Activated T-cell treated with anti-CD3 and anti-CD28 coated beads for 1 hour (primary cell): ENCODE data around the gene DNAJC8.

ENCODE experiments used
- DNase-seq: peaks from one replicate; pipeline ENCODE4 v3.0.0-alpha.2; 2020; ENCODE audit warnings: low read depth

DNAJC8 gene

DNA sequence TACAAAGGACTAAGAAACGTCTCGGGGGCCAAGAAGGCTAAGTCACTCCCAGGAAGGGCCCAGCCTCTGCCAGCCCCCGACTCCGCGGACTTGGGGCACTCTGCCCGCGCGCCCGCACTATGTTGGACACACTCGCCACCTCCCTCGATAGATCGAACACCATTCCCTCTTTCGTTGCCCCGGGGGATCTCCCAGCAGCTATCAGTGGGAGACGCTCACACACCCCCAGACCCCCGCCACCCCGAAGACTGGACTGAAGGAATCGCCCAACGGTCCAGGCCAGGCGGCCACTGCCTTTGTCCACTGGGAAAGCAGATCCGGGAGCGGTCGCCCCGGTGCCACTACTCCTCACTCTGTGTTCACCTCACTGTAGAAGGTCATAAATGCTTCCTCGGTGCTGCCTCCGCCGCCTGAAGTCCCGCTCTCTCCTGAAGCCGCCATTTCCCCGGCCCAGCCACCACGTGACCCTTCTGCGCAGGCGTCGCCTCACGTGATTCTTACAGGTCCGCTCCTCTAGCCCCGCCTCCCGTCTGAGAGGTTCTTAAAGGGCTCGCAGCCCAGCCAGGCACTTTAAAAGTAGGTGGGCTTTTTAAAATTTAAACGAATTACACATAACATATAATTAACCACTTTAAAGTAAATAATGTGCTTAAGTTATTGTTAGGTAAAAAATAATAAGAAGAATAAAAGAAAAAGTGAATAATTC is at the start of gene DNAJC8:
Gene DNAJC8, minus strand, starts transcription at position 472 of the 706 bp plus-strand sequence. Its CDS starts 31 bp downstream, at position 441.
- DNase-seq, result peak; percentile 96

- no peak for DNase-seq
Observed at GRCh38 chr1:28281608-28282425, 49.0 kb upstream of the DNAJC8 start.

GRCh38 chr1:28280977-28281381 is 48.1 kb upstream of the DNAJC8 start:
- no peak for DNase-seq

- DNase-seq, result no peak
Observed at GRCh38 chr1:28280501-28280900, 47.7 kb upstream of the DNAJC8 start.

GRCh38 chr1:28279721-28280120 is 46.9 kb upstream of the DNAJC8 start:
- no peak for DNase-seq

GRCh38 chr1:28278763-28279162 is 45.9 kb upstream of the DNAJC8 start:
- DNase-seq, result no peak

GRCh38 chr1:28273216-28273860 is 40.5 kb upstream of the DNAJC8 start:
- no peak for DNase-seq

GRCh38 chr1:28272215-28272852 is 39.5 kb upstream of the DNAJC8 start:
- DNase-seq, result no peak

GRCh38 chr1:28269529-28269928 is 36.7 kb upstream of the DNAJC8 start:
- no peak for DNase-seq

DNA sequence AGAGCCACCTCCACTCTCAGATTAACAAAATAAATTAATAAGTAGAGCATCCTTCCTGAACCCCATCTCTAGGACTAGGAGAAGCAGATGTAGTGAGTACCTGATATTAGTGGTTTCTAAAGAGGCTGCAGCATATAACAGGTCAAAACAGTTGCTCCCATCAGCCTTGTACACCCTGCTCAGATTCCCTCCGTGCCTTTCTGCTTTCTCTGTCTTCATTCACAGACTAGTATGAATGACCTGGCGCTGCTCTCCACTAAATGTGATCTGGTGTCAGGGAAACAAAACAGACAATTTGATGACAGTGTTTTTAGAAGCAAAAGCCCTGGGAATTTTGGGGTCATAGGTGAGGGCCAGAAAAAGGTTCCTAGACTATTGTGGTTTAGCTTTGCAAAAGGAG is 34.8 kb upstream of the DNAJC8 start:
- no peak for DNase-seq

DNA sequence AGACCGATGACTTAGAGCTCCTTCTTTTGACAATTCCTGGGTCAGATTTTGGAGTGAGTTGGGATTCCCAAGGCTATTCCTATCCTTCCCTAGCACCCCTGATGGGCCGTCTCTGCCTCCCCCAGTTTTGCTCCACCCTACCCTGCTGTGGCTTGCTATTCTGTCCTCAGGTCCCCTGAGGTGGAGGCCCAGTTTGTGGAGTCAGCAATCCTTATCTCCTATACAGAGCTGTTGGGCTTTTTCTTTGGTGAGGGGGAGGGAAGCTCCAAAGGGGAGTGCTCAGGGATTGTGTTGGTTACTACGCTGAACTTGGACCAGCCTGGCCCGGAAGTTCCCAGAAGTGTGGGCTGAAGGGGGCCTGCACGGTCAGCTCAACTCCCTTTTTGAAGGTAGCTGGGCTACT is 34.1 kb upstream of the DNAJC8 start:
- DNase-seq, result no peak

GRCh38 chr1:28265577-28265976 is 32.7 kb upstream of the DNAJC8 start:
- no peak for DNase-seq

- no peak for DNase-seq
Observed at GRCh38 chr1:28264897-28265296, 32.1 kb upstream of the DNAJC8 start.

DNA sequence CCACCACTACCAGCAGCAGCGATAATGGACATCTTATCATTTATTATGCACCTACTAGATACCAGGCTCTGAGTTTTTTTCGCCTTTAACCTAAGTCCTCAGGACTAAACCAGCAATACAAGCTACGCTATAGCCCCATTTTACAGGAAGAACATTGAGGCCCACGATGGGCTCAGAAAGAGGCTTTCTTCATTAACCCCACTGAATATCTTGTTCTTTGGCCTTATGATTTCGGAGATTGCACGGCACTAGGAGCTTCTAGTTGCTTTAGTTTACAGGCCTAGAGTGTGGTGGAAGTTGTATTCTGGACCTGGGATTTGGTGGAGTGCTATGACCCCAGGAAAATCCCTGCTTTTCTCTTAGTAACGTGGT is 28.0 kb upstream of the DNAJC8 start:
- no peak for DNase-seq

GRCh38 chr1:28259934-28260802 is 27.3 kb upstream of the DNAJC8 start:
- DNase-seq, result no peak

DNA sequence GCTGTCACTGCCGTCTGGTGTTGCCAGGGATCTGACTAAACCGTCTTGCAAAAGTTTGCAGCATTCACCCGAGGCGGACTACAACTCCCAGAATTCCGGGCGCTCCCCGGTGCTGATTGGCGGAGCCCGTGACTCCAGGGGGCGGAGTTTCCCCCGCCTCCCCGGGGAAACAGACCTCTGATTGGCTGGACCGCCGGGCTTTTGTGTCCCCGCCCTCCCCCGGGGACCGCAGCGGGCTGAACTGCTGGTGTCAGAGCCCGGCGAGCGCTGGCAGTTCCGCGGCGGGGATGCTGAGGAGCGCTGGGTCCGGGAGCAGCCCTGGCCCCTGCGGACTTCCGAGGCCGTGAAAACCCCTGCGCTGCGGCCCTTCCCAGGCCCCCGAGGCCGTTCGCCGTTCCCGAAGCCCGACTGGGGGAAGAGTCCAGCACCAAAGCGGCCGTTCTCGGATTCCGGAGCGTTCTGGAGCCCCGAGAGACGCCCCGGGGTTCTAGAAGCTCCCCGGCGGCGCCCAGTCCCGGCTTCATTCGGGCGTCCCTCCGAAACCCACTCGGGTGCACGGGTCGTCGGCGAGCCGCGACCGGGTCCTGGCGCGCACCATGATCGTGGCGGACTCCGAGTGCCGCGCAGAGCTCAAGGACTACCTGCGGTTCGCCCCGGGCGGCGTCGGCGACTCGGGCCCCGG is 26.6 kb upstream of the DNAJC8 start, which contains the start of gene SESN2:
Gene SESN2, plus strand, starts transcription at position 267 of the 682 bp plus-strand sequence. Its CDS starts 330 bp downstream, at position 597.
- peak; percentile 98 for DNase-seq

DNA sequence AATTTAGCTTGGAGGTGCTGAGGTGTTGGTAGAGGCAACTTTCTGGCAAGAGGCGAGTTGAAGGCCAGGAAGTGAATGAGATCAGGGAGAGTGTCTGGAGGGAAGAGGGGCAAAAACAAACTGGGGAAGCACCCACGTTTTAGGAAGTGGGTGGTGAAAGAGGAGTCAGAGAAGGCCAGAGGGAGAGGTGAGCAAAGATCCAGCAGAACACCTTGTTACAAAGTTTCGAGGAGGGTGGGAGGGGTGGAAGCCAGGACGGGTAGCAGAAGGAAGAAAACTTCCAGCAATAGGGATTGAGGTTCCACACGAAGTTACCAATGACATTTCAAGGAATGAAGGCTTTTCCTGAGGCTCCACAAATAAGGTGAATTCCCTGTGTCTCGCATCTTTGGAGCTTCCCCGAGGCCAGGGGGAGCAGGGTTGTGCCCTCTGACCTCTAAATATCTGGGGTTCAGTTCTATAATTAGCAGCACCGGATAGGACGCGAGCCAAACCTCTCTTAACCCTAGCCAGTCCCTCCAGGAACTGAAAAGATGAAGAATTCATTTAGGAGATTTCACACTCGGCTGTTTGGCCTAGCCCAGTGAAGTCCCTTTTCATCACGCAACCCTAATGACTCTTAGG is 25.9 kb upstream of the DNAJC8 start:
- DNase-seq, result no peak

- DNase-seq, result no peak
Observed at GRCh38 chr1:28257736-28258135, 24.9 kb upstream of the DNAJC8 start.

GRCh38 chr1:28256197-28256827 is 23.5 kb upstream of the DNAJC8 start:
- DNase-seq, result no peak

DNA sequence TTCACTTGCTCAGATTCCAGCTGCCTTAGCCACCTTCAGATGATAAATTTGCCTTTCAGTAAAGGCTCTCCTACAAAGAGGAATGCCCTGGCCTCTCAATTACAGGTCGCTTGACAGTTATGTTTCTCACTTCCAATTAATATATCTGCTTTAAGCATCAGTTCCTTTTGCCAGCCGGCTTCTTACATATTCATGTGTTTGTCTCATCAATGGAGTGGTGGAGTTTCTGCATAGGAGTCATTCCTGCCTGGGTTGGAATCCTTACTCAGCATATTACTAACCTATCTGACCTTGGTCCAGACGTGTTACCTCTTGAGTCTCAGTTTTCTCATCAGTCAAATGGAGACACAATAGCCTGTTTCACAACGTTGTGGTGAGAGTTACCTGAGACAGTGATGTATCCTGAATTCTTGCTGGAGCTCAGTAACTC is 17.1 kb upstream of the DNAJC8 start:
- DNase-seq, result no peak
